ENCODE results near the gene MARK4. TPM values are rescaled to one million over a fixed set of nuclear protein-coding genes. Genes with fewer than 3 reads are reported as not detected.

Gene MARK4
- total RNA-seq, 4 donors from 2014 or later, result 14.0 to 35.5 (median 20.6) TPM

GRCh38 chr19:45234089-45234869, 16.8 kb upstream of the MARK4 start:
- H3K4me3 ChIP-seq, result no peak overlapping the region
- no peaks in the 10 kb centered on the region for H3K9me3 ChIP-seq
- H3K36me3 ChIP-seq, result no peaks in the 10 kb centered on the region
- peaks cover 72% of the 10 kb centered on the region for H3K27me3 ChIP-seq
- no peak for ATAC-seq
- no peak overlapping the region for H3K27ac ChIP-seq
- WGBS, 2 donors (ENCODE audit: low coverage in 1 of 2), result 20% methylated on average over 3 of the region's 93 CpGs; no CpG with 5 or more reads in 1 of the 2 donors
- no peak for TF ChIP-seq POLR2AphosphoS5 (IDR thresholded peaks at IDR 0.05)
- TF ChIP-seq EP300 (IDR thresholded peaks at IDR 0.05), result no peak
- H3K4me1 ChIP-seq, result peaks cover 0 to 7% (median 0%) of the 10 kb centered on the region in 3 donors

- Histone ChIP-seq H3K27me3 (peaks cover 72% of the 10 kb centered on the region), H3K4me3 (no peak overlapping the region), H3K36me3 (no peaks in the 10 kb centered on the region), H3K27ac (no peak overlapping the region), H3K9me3 (no peaks in the 10 kb centered on the region), H3K4me1 (peaks cover 0 to 7% (median 0%) of the 10 kb centered on the region in 3 donors)
- no peak for ATAC-seq
- 0 to 40% methylated on average over 1 of the region's 8 CpGs for WGBS, 2 donors (ENCODE audit: low coverage in 1 of 2)
- TF ChIP-seq POLR2AphosphoS5 (IDR thresholded peaks at IDR 0.05) (no peak), POLR2A (IDR thresholded peaks at IDR 0.05) (no peak)
These were observed 15.6 kb upstream of the MARK4 start for GRCh38 chr19:45235485-45235884.

GRCh38 chr19:45238556-45238955, 12.5 kb upstream of the MARK4 start:
- ATAC-seq, result no peak
- 80% methylated on average over 1 of the region's 25 CpGs; no CpG with 5 or more reads in 1 of the 2 donors for WGBS, 2 donors (ENCODE audit: low coverage in 1 of 2)
- Histone ChIP-seq H3K4me3 (no peak overlapping the region), H3K9me3 (no peaks in the 10 kb centered on the region), H3K27ac (no peak overlapping the region), H3K36me3 (no peaks in the 10 kb centered on the region), H3K27me3 (peaks cover 49% of the 10 kb centered on the region), H3K4me1 (peaks cover 0 to 7% (median 0%) of the 10 kb centered on the region in 3 donors)
- no peak for TF ChIP-seq EP300 (IDR thresholded peaks at IDR 0.05)
- no peak for TF ChIP-seq POLR2A (IDR thresholded peaks at IDR 0.05)
- TF ChIP-seq CTCF (IDR thresholded peaks at IDR 0.05), result no peak
- TF ChIP-seq POLR2AphosphoS5 (IDR thresholded peaks at IDR 0.05), result no peak

GRCh38 chr19:45243144-45243732, 7.8 kb upstream of the MARK4 start:
- 63 to 100% methylated on average over 1 to 11 of the region's 13 CpGs for WGBS, 2 donors (ENCODE audit: low coverage in 1 of 2)
- Histone ChIP-seq H3K9me3 (no peaks in the 10 kb centered on the region), H3K4me1 (peaks cover 0 to 3% (median 0%) of the 10 kb centered on the region in 3 donors), H3K27me3 (peaks cover 16% of the 10 kb centered on the region), H3K27ac (no peak overlapping the region), H3K36me3 (no peaks in the 10 kb centered on the region), H3K4me3 (no peak overlapping the region)
- no peak for ATAC-seq
- no peak for TF ChIP-seq POLR2AphosphoS5 (IDR thresholded peaks at IDR 0.05)
- TF ChIP-seq POLR2A (IDR thresholded peaks at IDR 0.05), result no peak
- TF ChIP-seq EP300 (IDR thresholded peaks at IDR 0.05), result no peak
- no peak for TF ChIP-seq CTCF (IDR thresholded peaks at IDR 0.05)

- H3K4me3 ChIP-seq, result peak overlapping the region in 1 of 2 donors; percentile 15
- 58 to 81% methylated on average over 11 to 12 of the region's 15 CpGs for WGBS, 2 donors (ENCODE audit: low coverage in 1 of 2)
These were observed 6.8 kb upstream of the MARK4 start for GRCh38 chr19:45244133-45244794.

GRCh38 chr19:45245334-45245787, 5.7 kb upstream of the MARK4 start, which contains the start of gene EXOC3L2:
EXOC3L2 (minus strand) TSS chr19:45245407; CDS start chr19:45239045, 6,362 bp downstream.
- H3K36me3 ChIP-seq, result no peaks in the 10 kb centered on the region
- 60% methylated on average over 1 of the region's 17 CpGs; no CpG with 5 or more reads in 1 of the 2 donors for WGBS, 2 donors (ENCODE audit: low coverage in 1 of 2)
- TF ChIP-seq POLR2AphosphoS5 (IDR thresholded peaks at IDR 0.05), result no peak
- TF ChIP-seq POLR2A (IDR thresholded peaks at IDR 0.05), result no peak
- TF ChIP-seq CTCF (IDR thresholded peaks at IDR 0.05), result no peak
- no peak for TF ChIP-seq EP300 (IDR thresholded peaks at IDR 0.05)
- peak within 1 kb of the TSS in 1 of 2 donors; percentile 15 for H3K4me3 ChIP-seq
- peak; percentile 32 for ATAC-seq
- peak within 1 kb of the TSS in 2 of 4 donors; percentile 15 to 26 for H3K27ac ChIP-seq
- peaks cover 0 to 18% (median 2%) of the 10 kb centered on the region in 3 donors for H3K4me1 ChIP-seq
- no peaks in the 10 kb centered on the region for H3K9me3 ChIP-seq
- H3K27me3 ChIP-seq, result peaks cover 9% of the 10 kb centered on the region

More at GRCh38 chr19:45244133-45244794, 6.8 kb upstream of the MARK4 start:
- no peak for TF ChIP-seq EP300 (IDR thresholded peaks at IDR 0.05)
- no peak for TF ChIP-seq POLR2AphosphoS5 (IDR thresholded peaks at IDR 0.05)
- ATAC-seq, result no peak
- Histone ChIP-seq H3K9me3 (no peaks in the 10 kb centered on the region), H3K4me1 (peaks cover 0 to 13% (median 0%) of the 10 kb centered on the region in 3 donors), H3K27ac (no peak overlapping the region), H3K27me3 (peaks cover 9% of the 10 kb centered on the region), H3K36me3 (no peaks in the 10 kb centered on the region)

All from gastroesophageal sphincter (tissue), 4 donors.